HG03469 (cell line): ENCODE results near the gene MYH14.

Experiments used
- ATAC-seq: cut with Tn5 transposase; IDR thresholded peaks from one replicate; pipeline ENCODE4 v1.9.1; 2021; ENCODE audit warnings: mild to moderate bottlenecking, moderate library complexity, moderate number of reproducible peaks; ENCODE audit not compliant: unreplicated experiment

The MYH14 gene

DNA sequence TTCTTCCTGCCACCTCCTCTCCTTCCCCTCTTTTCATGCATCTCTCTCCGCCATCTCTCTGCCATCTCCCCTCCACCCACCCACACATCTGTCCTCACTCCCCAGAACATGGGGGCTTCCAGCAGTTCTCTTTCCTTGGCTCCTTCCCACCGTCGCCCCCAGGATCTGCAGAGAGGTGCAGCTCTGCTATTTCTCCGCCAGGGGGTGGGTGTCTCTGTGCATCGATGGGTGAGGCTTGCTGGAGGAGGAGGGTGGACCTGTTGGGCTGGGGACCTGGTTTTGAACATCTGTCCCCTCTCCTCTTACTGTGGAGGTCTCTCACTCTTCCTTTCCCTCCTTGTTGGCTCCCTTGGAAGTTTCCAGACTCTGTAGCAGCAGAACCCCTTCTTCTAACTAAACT, 51.7 kb downstream of the MYH14 start:
- ATAC-seq = no peak

DNA sequence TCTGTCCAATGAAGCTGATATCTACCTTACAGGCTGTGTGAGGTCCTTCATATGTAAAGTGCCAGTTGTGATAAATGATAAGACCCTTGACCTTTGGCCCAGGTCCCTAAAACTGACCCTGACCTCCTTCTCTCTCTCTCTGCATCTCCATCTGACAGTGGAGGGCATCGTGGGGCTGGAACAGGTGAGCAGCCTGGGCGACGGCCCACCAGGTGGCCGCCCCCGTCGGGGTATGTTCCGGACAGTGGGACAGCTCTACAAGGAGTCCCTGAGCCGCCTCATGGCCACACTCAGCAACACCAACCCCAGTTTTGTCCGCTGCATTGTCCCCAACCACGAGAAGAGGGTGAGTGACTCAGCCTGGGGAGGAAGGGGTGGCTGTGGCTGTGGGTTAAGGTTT, 53.7 kb downstream of the MYH14 start:
- ATAC-seq = no peak

DNA sequence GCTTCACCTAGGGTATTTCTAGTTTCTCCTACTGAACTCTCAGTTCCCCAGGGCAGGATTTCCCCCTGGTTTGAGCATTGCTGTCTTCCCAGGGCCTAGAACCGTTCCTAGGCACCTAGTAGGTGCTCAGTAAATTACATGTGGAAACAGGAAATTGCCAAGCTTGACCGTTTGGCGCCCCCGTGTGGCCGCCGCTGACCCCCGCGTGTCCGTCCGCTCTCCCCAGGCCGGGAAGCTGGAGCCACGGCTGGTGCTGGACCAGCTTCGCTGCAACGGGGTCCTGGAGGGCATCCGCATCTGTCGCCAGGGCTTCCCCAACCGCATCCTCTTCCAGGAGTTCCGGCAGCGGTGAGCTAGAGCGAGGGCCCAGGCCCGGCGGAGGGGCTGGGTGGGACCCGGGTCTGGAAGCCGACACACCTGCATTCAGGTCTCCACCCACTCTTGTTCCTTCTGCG, 55.5 kb downstream of the MYH14 start:
- ATAC-seq = no peak

DNA sequence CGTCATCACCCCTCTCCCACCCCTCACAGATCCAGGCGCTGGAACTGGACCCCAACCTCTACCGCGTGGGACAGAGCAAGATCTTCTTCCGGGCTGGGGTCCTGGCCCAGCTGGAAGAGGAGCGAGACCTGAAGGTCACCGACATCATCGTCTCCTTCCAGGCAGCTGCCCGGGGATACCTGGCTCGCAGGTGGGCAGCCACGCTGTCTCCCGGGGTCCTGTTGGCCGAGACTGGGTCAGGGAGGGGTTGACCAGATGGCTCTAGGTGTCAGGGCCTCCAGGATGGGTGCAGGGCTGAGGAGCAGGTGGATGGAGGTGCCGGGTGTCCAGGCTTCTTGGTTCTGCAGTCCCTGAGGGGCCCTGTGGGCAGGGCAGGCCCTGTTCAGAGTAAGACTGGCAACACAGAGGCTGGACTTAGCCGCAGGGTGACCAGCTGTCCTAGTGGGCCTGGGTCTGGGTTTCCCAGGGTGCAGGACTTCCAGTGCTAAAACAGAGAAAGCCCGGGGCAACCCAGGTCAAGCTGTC, 58.1 kb downstream of the MYH14 start:
- no peak for ATAC-seq

DNA sequence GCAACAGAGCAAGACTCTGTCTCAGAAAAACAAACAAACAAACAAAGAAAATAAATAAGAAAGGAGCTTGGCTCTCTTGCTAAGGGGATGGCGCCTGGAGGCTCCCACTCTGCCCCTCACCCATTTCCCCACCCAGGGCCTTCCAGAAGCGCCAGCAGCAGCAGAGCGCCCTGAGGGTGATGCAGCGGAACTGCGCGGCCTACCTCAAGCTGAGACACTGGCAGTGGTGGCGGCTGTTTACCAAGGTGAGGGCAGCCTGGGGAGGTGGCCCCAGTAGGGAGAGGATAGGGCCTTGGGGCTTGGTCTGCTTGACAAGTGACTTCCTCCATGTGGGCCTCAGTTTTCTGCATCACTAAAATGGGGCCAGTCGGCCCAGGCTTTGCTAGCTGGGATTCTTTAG, 59.8 kb downstream of the MYH14 start:
- ATAC-seq = no peak

DNA sequence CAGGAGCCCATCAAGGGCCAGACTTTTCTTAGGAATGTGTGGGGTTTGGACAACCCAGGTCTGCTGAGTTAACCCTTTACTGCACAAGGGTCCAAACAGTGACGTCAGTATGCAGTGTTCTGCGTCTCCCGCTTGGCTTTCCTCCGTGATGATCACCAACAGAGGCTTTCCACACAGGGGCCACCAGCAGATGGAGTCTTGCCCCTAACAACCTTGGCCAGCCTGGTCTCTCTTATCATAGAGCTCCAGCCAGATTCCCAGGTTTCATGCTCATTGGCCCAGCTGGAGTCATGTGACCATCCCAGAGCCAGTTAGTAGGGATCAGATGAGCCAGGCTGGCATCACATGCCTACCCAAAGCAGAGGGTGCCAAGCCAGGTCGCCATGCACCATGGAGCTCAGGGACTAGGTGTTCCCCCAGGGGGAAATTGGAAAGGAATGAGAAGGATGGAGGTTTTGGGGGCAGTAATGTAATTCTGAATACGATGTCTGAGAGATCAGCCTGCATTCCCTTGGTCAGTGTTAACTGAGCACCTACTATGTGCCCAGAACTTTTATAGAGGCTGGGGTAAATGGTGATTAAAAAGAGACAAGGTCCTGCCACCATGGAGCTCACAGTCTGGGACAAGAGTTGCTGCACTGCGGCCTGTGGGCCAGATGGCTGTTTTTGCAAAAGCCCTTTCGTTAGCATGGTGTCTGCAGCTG, 61.2 kb downstream of the MYH14 start:
- ATAC-seq = no peak

DNA sequence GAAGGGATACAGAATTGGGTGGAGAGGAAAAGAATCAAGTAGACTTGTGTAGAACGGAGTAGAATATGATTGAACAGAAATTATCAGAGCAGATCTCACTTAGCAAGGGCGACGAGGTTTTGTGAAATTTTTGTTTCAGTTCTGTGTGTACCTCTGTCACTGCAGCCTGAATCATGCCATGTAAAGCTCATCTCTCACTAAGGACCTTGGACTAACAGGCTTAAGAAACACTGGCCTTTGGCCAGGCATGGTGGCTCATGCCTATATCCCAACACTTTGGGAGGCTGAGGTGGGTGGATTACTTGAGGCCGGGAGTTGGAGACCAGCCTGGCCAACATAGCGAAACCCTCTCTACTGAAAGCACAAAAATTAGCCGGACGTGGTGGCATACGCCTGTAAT, 62.6 kb downstream of the MYH14 start:
- ATAC-seq = no peak

DNA sequence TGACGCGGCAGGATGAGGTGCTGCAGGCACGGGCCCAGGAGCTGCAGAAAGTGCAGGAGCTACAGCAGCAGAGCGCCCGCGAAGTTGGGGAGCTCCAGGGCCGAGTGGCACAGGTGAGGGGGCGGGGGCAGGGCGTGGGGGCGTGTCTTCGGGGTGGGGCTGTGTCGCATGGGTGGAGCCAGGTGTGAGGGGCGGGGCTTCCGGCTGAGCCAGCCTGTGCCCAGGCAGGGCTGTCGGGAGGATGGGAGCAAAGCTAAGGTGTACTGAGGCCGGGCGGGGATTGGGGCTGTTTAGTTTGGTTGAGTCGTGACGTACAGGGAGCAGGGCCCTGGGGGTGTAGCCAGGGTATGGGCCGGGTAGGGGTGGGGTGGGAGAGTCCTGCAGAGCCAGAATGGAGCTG, 63.5 kb downstream of the MYH14 start:
- ATAC-seq = no peak

DNA sequence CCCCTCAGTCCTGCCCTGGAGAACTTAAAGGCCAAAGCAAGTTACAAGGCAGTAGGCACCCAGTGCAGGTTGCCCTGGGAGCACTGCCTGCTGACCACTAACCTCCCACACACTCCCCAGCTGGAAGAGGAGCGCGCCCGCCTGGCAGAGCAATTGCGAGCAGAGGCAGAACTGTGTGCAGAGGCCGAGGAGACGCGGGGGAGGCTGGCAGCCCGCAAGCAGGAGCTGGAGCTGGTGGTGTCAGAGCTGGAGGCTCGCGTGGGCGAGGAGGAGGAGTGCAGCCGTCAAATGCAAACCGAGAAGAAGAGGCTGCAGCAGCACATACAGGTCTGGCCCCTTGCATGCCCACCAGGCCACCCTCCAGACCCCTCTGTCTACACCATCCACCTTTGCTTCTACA, 64.6 kb downstream of the MYH14 start:
- ATAC-seq = no peak

DNA sequence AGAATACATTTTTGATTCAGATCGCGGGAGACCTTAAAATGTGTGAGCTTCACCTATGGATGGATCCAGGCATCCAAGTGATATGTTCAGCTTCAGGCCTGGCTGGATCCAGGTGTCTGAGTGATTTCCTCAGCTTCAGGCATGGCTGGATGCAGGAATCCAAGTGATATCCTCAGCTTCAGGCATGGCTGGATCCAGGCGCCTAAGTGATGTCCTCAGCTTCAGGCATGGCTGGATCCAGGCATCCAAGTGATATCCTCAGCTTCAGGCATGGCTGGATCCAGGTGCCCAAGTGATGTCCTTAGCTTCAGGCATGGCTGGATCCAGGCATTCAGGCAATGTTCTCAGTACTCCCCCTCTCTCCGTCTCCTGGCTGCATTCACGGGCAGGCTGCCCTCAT, 65.1 kb downstream of the MYH14 start:
- no peak for ATAC-seq

DNA sequence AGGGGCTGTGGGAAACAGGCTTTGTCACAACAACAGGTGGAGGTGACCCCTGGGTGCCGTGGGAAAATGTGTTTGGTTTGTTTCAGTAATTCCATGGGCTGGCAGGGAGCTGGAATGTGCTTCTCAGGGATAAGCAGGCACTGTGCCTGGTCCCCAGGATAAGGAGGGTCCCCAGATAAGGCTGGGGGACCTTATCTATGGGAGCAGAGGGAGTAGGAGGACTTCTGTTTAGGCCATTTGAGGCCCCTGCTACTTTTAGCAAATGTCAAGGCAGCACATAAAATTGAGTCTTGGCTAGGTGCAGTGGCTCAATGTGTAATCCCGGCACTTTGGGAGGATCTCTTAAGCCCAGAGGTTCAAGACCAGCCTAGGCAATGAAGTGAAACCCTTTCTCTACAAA, 66.2 kb downstream of the MYH14 start:
- ATAC-seq = no peak

DNA sequence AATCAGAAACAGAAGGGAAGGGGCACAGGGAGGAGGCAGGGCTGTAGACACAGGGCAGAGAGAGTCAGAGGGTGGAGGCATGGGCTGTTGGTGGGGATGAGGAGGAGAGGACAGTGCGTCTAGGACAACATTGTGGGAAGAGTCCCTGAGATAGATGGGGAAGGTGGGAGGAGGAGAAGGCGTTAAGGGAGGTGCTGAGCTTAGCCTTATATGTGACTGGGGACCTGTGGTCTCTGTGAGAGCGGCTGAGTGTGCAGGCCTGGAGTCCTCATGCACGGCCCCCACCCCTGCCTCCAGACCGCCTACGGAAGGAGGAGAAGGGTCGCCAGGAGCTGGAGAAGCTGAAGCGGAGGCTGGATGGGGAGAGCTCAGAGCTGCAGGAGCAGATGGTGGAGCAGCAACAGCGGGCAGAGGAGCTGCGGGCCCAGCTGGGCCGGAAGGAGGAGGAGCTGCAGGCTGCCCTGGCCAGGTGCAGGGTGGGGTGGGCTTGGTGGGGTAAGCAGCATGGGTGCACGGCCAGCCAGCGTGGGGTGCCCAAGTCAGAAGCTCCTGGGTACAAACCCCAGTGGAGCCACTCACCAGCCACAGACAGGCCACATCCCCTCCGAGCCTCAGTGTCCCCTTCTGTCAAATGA, 69.0 kb downstream of the MYH14 start:
- no peak for ATAC-seq

DNA sequence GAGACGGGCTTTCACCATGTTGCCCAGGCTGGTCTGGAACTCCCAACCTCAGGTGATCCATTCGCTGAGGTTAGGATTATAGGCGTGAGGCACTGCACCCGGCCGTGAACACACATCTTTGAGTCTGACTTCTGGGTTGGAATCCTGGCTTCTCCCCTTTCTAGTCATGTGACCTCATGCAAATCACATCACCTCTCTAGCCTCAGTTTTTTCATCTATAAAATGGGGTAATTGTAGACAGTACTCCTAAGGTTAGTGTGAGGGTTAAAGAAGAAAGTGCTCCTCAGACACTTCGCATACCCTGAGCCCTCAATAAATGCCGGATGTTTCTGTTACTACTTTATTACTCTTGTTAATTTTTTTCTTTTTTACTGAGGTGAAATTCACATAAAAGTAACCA, 70.4 kb downstream of the MYH14 start:
- ATAC-seq = no peak

DNA sequence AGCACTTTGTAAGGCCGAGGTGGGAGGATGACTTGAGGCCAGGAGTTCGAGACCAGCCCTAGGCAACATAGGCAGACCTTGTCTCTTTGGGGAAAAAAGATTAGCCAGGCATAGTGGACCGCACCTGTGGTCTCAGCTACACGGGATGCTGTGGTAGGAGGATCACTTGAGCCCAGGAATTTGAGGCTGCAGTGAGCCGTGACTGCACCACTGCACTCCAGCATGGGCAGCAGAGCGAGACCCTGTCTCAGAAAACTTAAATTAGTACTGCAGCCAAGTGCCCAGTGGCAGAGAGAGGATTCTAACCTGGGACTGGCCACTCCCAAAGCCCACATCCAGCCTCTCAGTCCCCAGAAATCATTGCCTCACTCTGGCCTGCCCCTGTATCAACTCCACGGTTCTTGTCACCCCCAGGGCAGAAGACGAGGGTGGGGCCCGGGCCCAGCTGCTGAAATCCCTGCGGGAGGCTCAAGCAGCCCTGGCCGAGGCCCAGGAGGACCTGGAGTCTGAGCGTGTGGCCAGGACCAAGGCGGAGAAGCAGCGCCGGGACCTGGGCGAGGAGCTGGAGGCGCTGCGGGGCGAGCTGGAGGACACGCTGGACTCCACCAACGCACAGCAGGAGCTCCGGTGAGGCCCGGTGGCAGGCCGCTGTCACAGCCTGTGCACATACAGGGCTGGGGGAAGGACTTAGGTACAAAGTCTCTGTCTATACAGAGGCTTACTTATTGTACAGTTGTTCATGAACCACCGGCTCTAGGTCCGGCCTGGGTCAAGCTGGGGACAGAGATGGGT, 72.4 kb downstream of the MYH14 start:
- no peak for ATAC-seq

DNA sequence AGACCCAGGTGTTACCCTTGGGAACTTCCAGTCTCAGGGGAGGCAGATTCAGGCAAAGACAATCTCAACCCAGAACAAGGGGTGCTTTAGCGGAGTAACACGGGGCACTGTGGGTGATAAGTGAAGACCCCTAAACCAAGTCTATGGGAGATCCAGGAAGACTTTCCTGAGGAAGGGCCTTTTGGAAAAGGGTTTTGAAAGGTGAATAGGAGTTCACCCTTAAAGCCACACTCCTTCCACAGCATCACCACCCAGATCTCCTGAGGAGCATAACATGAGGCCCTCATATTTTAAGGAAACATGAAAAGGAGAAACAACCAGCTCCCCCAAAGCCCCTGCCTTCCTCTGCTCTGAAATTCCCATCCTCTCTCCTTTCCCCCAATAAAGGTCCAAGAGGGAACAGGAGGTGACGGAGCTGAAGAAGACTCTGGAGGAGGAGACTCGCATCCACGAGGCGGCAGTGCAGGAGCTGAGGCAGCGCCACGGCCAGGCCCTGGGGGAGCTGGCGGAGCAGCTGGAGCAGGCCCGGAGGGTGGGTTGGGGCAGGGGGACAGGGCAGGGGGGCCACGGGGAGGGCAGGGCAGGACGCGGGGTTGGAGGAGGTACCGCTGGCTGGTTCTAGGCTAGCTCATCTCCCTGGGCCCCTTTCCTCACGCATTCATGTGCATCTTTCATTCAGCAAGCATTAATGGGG, 73.1 kb downstream of the MYH14 start:
- ATAC-seq = no peak

DNA sequence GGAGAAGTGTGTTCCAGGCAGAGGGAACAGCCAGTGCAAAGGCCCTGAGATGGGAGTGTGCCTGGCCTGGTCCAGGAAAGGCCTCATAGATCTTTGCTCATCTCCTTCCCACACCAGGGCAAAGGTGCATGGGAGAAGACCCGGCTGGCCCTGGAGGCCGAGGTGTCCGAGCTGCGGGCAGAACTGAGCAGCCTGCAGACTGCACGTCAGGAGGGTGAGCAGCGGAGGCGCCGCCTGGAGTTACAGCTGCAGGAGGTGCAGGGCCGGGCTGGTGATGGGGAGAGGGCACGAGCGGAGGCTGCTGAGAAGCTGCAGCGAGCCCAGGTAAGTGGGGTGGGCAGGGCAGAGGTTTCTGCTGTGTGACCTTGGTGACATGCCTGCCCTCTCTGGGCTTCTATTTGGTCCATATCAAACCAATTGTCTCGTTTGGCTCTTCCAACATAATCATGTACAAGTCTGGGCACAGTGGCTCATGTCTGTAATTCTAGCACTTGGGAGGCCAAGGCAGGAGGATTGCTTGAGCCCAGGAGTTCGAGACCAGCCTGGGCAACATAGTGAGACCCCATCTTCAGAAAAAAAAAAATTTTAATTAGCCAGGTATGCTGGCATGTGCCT, 74.7 kb downstream of the MYH14 start:
- ATAC-seq = no peak

DNA sequence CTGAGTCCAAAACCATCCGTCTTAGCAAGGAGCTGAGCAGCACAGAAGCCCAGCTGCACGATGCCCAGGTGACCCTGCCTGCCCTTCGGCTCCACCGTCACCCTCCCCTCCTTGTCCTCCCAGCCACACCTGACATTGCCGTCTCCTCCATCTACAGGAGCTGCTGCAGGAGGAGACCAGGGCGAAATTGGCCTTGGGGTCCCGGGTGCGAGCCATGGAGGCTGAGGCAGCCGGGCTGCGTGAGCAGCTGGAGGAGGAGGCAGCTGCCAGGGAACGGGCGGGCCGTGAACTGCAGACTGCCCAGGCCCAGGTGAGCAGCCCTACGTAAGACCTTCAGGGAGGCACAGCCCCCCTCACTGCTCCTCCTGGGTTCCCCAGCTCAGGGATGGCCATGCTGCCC, 76.7 kb downstream of the MYH14 start:
- no peak for ATAC-seq

DNA sequence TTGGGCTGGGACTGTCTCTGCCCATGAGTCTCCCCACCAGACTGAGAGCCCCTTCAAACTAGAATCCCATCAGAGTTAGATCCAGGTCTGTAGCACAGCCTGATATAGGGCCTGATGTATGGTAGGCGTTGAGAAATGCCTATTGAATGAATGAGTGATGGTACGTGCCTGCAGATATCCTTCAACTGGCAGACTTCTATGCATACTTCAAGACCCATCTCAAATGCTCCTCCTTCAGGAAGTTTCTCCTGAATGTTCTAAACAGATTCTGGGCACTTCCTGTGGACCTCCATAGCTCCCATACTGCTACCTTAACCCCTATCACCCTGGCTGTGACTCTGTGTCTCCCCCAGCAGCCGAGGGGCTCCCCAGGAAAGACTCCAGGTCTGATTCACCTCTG, 77.6 kb downstream of the MYH14 start:
- ATAC-seq = no peak

DNA sequence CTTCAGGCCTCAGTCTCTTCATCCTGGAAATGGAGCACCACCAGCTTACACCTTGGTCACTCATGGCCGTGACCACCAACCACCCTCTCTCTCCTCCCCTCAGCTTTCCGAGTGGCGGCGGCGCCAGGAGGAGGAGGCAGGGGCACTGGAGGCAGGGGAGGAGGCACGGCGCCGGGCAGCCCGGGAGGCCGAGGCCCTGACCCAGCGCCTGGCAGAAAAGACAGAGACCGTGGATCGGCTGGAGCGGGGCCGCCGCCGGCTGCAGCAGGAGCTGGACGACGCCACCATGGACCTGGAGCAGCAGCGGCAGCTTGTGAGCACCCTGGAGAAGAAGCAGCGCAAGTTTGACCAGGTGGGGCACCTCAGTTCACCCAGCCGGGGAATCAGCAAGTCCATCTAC, 78.1 kb downstream of the MYH14 start:
- ATAC-seq = no peak

DNA sequence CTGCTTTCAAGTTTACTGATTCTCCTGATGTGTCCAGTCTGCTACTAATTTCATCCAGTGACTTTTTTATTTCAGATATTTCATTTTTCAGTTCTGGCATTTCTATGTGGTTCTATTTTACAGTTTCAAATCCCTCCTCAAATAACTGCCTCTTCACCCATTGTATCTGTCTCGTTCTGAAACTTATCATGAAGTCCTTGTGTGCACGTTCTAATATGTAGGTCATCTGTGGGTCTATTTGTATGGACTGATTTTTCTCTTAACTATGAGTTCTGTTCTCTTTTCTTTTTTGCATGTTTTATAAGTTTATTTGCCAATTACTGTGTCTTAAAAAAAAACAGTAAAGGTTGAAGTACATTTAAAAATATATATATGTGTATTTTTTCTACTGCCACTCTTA, 82.4 kb downstream of the MYH14 start:
- ATAC-seq = no peak

DNA sequence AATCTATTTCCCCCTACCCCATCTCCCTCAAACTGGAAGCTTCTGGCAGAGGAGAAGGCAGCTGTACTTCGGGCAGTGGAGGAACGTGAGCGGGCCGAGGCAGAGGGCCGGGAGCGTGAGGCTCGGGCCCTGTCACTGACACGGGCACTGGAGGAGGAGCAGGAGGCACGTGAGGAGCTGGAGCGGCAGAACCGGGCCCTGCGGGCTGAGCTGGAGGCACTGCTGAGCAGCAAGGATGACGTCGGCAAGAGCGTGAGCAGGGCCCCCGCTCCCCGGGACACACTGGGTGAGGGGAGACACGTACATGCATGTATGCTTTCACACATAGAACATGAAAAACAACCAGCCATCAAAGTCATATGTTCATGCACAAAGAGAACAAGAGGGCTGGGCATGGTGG, 83.0 kb downstream of the MYH14 start:
- no peak for ATAC-seq
